D721Med (cell line): ENCODE results near the gene TTLL13.

Experiments used
- DNase-seq: peaks from one replicate; pipeline ENCODE4 v3.0.0; 2011; ENCODE audit warnings: low spot score; ENCODE audit not compliant: insufficient read length
- FAIRE-seq: peaks from 2 replicates; lab custom pipeline; 2011; peaks lifted over from hg19 to GRCh38; lab: Jason Lieb, UNC
- TF ChIP-seq, protein P1 (sequence below): IDR thresholded peaks from 2 replicates; pipeline ENCODE4 v1.5.1; 2012; ENCODE audit warnings: mild to moderate bottlenecking, control low read depth; ENCODE audit not compliant: insufficient read depth; ENCODE audit errors: missing control alignments

The TTLL13 gene

DNA sequence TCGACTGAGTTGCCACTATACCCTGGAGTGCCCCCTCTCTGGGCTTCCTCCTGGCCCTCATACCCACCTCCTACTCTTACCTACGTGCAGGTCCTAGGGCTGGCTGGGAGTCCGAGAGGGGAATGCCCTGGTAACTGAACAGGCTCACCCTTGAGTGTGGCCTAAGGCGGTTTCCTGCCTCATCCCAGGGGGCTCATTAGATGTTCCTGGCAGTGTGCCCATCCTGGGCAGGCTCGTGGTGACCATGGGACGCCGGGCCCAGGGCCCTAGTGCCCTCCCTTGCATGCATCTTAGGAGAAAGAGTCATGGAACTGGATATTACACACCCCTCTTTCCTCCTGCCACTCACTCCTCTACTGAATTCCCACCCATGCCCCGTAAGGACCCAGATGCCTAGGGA lies 45.4 kb upstream of the TTLL13 start:
- TF ChIP-seq, protein P1, sequence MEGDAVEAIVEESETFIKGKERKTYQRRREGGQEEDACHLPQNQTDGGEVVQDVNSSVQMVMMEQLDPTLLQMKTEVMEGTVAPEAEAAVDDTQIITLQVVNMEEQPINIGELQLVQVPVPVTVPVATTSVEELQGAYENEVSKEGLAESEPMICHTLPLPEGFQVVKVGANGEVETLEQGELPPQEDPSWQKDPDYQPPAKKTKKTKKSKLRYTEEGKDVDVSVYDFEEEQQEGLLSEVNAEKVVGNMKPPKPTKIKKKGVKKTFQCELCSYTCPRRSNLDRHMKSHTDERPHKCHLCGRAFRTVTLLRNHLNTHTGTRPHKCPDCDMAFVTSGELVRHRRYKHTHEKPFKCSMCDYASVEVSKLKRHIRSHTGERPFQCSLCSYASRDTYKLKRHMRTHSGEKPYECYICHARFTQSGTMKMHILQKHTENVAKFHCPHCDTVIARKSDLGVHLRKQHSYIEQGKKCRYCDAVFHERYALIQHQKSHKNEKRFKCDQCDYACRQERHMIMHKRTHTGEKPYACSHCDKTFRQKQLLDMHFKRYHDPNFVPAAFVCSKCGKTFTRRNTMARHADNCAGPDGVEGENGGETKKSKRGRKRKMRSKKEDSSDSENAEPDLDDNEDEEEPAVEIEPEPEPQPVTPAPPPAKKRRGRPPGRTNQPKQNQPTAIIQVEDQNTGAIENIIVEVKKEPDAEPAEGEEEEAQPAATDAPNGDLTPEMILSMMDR: no peak
- FAIRE-seq (no peak), DNase-seq (no peak)

- FAIRE-seq: no peak
- TF ChIP-seq, protein P1: no peak
- no peak for DNase-seq
Observed at GRCh38 chr15:90205050-90205848, 44.1 kb upstream of the TTLL13 start.

DNA sequence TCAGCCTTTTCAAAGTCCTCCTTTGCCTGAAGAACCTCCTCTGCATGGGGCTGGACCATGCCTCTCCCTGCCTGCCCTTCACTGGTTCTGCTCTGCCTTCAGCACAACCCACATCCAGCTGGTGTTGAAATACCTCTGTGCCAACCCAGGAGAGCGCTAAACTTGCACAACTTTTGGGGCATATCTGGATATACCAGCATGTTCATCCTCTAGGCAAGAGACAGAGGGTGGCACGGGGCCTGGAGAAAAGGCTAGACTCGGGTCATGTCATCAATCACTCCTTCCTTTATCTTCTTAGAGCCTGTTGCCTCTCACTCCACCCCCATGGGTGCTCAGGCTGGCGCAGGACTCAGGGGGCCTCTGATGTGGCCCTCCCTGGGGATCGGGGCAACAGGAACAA lies 43.5 kb upstream of the TTLL13 start:
- no peak for FAIRE-seq
- TF ChIP-seq, protein P1: no peak
- no peak for DNase-seq

DNA sequence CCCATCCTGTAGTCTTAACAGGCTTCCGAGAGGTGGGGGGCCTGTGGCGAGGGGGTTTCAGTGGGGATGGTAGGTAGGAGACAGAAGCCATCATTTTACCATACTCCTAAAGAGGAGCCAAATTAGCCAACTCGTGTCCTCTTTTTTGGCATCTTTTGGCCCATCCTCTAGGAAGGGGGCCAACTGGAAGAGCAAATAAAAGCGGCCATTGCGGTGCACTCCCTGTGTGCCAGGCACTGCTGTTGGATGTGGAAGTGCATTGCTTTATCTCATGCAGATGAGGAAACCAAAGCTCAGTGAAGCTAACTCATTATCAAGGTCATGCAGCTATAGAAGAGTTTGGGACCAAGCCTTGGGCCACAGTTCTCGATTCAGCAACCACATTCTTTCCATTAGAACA lies 42.1 kb upstream of the TTLL13 start:
- TF ChIP-seq, protein P1: no peak
- FAIRE-seq (no peak), DNase-seq (no peak)

- FAIRE-seq: no peak
- DNase-seq: no peak
- TF ChIP-seq, protein P1: no peak
Observed at GRCh38 chr15:90208356-90208755, 41.0 kb upstream of the TTLL13 start.

DNA sequence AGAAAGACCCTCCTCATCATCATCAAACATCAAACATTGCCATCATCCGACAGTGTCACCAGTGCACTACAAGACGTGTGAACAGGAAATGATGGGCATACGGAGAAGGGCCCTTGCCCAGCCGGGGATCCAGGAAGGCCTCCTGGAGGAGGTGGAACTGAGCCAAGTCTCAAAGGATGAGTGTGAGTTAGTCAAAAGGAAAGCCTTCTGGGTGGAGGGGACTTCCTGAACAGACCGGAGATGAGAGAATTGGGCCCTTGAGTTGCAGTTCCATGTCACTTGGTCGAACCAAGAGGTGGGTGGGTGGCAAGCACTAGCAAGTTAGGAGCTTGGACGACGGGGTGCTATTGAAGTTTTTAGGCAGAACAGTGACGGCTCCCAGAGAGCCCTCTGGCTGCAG lies 39.8 kb upstream of the TTLL13 start:
- TF ChIP-seq, protein P1: no peak
- FAIRE-seq (no peak), DNase-seq (no peak)

DNA sequence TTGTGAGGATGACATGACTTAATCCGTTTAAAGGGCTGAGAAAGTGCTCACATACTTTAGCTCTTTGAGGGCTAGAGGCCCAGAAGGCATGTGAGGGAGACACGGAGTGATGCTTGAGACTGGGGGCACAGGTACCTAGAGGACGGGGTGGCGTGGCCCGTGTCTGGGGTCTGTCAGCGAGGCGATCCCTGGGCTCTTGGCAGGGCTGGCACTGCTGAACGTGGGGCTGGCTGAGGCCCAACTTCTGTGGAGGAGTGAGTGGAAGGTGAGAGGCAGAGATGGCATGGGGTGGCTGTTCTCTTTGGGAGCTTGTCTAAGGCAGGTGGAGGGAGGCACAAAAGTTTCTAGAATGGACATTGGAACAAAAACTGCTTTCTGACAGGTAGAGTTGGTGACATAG lies 38.8 kb upstream of the TTLL13 start:
- FAIRE-seq (no peak), DNase-seq (no peak)
- TF ChIP-seq, protein P1: no peak
